Mammary epithelial cell (primary cell): ENCODE data around the gene MMP11.
A peak's percentile ranks its signal among the peaks of the same experiment; 100 is the strongest.

Experiments used
- CTCF ChIP-seq, 2 donors: IDR thresholded peaks in 1 of 2; conservative IDR thresholded peaks in 1 of 2; 2 replicates each; pipeline ENCODE4 v1.5.1; 2011 to 2012; ENCODE audit warnings: inconsistent platforms in 2 of 2, low read length in 2 of 2, mild to moderate bottlenecking in 2 of 2, control low read depth in 1 of 2, low read depth in 1 of 2; ENCODE audit not compliant: insufficient read depth in 1 of 2; ENCODE audit errors: extremely low read depth in 1 of 2
- EZH2 ChIP-seq: IDR thresholded peaks from 2 replicates; pipeline ENCODE4 v1.6.1; 2012; ENCODE audit warnings: low read length, inconsistent platforms, borderline replicate concordance

DNA sequence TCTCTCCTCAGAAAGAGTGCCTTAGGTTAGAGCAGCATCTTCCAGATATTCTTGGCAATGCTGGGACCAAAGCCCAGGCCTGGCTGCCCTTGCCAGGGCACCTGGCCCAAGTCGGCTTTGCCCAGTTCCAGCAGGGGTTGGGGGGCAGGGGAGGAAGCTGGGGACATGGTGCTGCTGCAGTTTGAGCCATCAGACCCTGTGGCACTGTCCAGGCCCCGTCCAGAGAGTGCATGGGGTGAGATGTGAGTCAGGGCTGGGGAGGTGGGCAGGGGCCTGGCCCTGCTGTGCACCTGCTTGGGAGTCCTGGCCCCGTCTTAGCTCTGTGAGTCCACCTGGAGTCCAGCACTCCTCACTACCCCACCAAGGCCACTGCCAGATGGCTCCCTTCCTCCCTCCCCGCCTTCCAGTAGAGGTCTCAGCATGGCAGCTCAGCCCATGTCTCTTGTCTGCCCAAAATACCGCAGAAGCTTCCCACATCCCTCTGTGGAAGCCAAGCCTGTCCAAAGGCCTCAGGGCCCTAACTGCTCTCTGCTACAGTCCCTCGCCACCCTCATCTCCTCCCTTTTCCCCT, 49.5 kb downstream of the MMP11 start:
- TF ChIP-seq CTCF (conservative IDR thresholded peaks at IDR 0.05 in 1 of 2, IDR thresholded peaks at IDR 0.05 in 1 of 2; ENCODE audit: extremely low read depth in 1 of 2, insufficient read depth in 1 of 2, low read depth in 1 of 2, low read length in 2 of 2) (peak in 1 of 2 donors; percentile 1), EZH2 (no peak)
